CD4-positive, alpha-beta T cell (primary cell): Measurements from ENCODE around the gene MAN1C1. TPM values are rescaled to one million over a fixed set of nuclear protein-coding genes. Genes with fewer than 3 reads are reported as not detected.

Experiments
- ATAC-seq: fragments of 200-7000 bp; cut with Tn5 transposase; one replicate; pipeline ENCODE4 v1.10.0; 2022; ENCODE audit warnings: mild to moderate bottlenecking; ENCODE audit not compliant: poor library complexity
- CTCF ChIA-PET: fragments of 350-600 bp; sonication (Branson Sonifier 250); formaldehyde crosslinking; loops from one replicate; lab custom pipeline; 2021; ENCODE audit warnings: antibody characterized with exemption, inconsistent platforms; lab: Charles Lee
- POLR2A ChIA-PET: fragments of 350-600 bp; sonication (Branson Sonifier 250); formaldehyde crosslinking; loops from one replicate; lab custom pipeline; 2021; ENCODE audit warnings: antibody characterized with exemption, inconsistent platforms; lab: Charles Lee
- DNase-seq, 14 experiments: peaks; one replicate each; pipeline ENCODE4 v3.0.0-alpha.2; 2013 to 2020; ENCODE audit warnings: mixed read lengths in 2 of 14
- H3K27ac ChIP-seq, 2 donors: one replicate each; pipeline versions ENCODE4 v1.5.1 to v1.7.0; 2013; ENCODE audit warnings: low read length in 2 of 2, low read depth in 1 of 2, mild to moderate bottlenecking in 1 of 2
- H3K27me3 ChIP-seq, 2 experiments: 1 replicate in 1 of 2; 2 replicates in 1 of 2; pipeline versions ENCODE4 v1.6.1 to v1.7.0; 2013; ENCODE audit warnings: low read length in 2 of 2, control low read depth in 1 of 2, mild to moderate bottlenecking in 1 of 2, moderate library complexity in 1 of 2; ENCODE audit not compliant: insufficient read depth in 2 of 2, control insufficient read depth in 1 of 2
- H3K36me3 ChIP-seq: one replicate; pipeline ENCODE4 v1.6.1; 2013; ENCODE audit warnings: low read length, control low read depth; ENCODE audit not compliant: insufficient read depth
- H3K4me1 ChIP-seq: one replicate; pipeline ENCODE4 v1.6.1; 2013; ENCODE audit warnings: low read length, control low read depth; ENCODE audit not compliant: insufficient read depth
- H3K4me3 ChIP-seq: one replicate; pipeline ENCODE4 v1.5.1; 2013; ENCODE audit warnings: mild to moderate bottlenecking, low read length, moderate library complexity
- H3K9me3 ChIP-seq, 2 experiments: 1 replicate in 1 of 2; 2 replicates in 1 of 2; pipeline versions ENCODE4 v1.6.1 to v1.7.0; 2013; ENCODE audit warnings: low read length in 2 of 2, mild to moderate bottlenecking in 2 of 2, control low read depth in 1 of 2, moderate library complexity in 1 of 2; ENCODE audit not compliant: control insufficient read depth in 1 of 2, insufficient read depth in 1 of 2
- H3K27ac Mint-ChIP-seq: one replicate; pipeline ENCODE4 v1.8.0; 2020; ENCODE audit warnings: mixed read lengths
- H3K27me3 Mint-ChIP-seq: one replicate; pipeline ENCODE4 v1.8.0; 2021; ENCODE audit warnings: mixed read lengths
- H3K36me3 Mint-ChIP-seq: one replicate; pipeline ENCODE4 v1.8.0; 2021; ENCODE audit warnings: low read depth, mixed read lengths
- H3K4me1 Mint-ChIP-seq: one replicate; pipeline ENCODE4 v1.8.0; 2021; ENCODE audit warnings: low read depth, mixed read lengths
- H3K4me3 Mint-ChIP-seq: one replicate; pipeline ENCODE4 v1.8.0; 2020; ENCODE audit warnings: mild to moderate bottlenecking, mixed read lengths
- H3K9me3 Mint-ChIP-seq: one replicate; pipeline ENCODE4 v1.8.0; 2020; ENCODE audit warnings: mixed read lengths
- intact Hi-C, 2 experiments: fragments of 100-400 bp; cut with DNase I in 1 of 2; cut with micrococcal nuclease in 1 of 2; formaldehyde crosslinking; loops; one replicate each; pipeline versions ENCODE4 v1.15.1 to v1.9.0; 2023 to 2025; cut with DNase I, micrococcal nuclease
- total RNA-seq, 174 experiments: library from RNA in 2 of 174; stranded (reverse) in 2 of 174; gene quantifications; one replicate each; pipeline ENCODE4 v1.2.3 and lab custom pipeline; 2021 to 2026
- TF ChIP-seq, protein P1 (sequence below): fragments of 200-600 bp; IDR thresholded peaks from one replicate; pipeline ENCODE4 v1.8.0; 2022; ENCODE audit warnings: antibody characterized with exemption, mild to moderate bottlenecking

The MAN1C1 gene
- total RNA-seq, 2 experiments from 2014 or later = 44.4 to 46.9 TPM

DNA sequence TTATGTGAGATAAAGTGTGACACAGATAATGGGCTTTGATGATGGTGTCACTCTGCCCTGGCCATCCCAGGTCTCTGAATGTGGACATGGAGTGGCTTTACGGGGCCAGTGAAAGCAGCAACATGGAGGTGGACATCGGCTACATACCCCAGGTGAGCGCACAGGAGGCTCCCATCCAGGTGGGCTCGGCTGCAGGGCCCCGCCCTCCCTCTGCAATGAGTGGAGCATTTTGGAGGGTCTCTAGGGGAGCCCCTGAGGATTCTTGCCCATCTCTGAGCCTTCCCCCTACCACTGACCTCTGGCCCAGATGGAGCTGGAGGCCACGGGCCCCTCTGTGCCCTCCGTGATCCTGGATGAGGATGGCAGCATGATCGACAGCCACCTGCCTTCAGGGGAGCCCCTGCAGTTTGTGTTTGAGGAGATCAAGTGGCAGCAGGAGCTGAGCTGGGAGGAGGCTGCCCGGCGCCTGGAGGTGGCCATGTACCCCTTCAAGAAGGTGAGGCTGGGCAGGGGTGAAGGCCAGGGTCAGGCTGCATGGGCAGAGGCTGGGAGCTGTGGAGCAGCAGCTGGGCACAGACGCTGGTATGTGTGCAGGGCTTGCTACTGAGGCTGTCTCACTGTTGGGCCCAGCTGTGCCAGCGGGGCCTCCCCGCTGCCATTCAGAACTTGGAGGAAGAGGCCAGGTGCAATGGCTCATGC is 194.9 kb downstream of the MAN1C1 start:
- no peak overlapping the region for H3K27ac Mint-ChIP-seq
- ATAC-seq = no peak
- no peaks in the 10 kb centered on the region for H3K27me3 Mint-ChIP-seq
- Histone ChIP-seq H3K36me3 (peaks cover 30% of the 10 kb centered on the region), H3K9me3 (no peaks in the 10 kb centered on the region), H3K27ac (no peak overlapping the region), H3K4me3 (no peak overlapping the region), H3K4me1 (peaks cover 15% of the 10 kb centered on the region), H3K27me3 (no peaks in the 10 kb centered on the region)
- H3K4me1 Mint-ChIP-seq = no peaks in the 10 kb centered on the region
- H3K36me3 Mint-ChIP-seq = peaks cover 46% of the 10 kb centered on the region
- TF ChIP-seq, protein P1, sequence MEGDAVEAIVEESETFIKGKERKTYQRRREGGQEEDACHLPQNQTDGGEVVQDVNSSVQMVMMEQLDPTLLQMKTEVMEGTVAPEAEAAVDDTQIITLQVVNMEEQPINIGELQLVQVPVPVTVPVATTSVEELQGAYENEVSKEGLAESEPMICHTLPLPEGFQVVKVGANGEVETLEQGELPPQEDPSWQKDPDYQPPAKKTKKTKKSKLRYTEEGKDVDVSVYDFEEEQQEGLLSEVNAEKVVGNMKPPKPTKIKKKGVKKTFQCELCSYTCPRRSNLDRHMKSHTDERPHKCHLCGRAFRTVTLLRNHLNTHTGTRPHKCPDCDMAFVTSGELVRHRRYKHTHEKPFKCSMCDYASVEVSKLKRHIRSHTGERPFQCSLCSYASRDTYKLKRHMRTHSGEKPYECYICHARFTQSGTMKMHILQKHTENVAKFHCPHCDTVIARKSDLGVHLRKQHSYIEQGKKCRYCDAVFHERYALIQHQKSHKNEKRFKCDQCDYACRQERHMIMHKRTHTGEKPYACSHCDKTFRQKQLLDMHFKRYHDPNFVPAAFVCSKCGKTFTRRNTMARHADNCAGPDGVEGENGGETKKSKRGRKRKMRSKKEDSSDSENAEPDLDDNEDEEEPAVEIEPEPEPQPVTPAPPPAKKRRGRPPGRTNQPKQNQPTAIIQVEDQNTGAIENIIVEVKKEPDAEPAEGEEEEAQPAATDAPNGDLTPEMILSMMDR = no peak
- intact Hi-C loops = loop anchor here (1.0 to 5.0 kb wide), 3 partner anchors 289 to 409 kb away; no protein-coding TSS in a partner anchor
- DNase-seq = peak in 1 of 14 experiments; percentile 21
- no peak overlapping the region for H3K4me3 Mint-ChIP-seq
- ChIA-PET POLR2A (interaction anchor here (1.5 to 3.6 kb wide), 3 partner anchors 8 to 308 kb away, joined by 4 to 16 read pairs (median 14); partner anchors contain the start of gene MTFR1L), CTCF (interaction anchor here (1.0 to 1.4 kb wide), 4 partner anchors 8 to 308 kb away, joined by 3 to 5 read pairs (median 4); partner anchors contain the start of gene MTFR1L)
- no peaks in the 10 kb centered on the region for H3K9me3 Mint-ChIP-seq

DNA sequence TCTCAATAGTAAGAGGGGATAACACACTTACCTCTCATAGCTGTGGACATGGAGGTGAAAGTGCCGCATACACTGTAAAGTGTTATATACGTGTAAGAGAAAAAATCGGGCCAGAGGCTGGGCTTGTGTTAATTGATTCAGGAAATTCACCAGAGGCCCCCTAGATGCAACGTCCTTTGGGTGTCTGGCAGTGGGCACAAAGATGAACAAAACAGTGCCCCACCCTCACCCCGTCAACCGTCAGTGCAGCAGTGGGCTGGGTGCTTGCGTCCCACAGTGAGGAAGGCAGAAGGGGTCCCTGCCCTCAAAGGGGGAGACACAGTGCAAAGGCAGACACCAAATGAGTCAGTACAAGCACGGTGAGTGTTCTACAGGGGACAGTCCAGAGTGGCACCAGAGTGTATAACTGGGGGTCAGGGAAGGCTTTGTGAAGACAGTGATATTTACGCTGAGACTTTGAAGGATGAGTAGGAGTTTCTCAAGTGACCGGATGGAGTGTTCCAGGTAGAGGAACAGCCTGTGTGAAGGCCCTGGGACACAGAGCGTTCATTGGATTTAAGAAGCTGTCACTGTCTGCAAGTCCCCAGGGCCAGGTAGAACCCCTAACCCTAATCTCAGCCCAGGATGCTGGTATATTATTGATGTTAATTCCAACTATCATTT is 196.6 kb downstream of the MAN1C1 start:
- no peak for ATAC-seq
- intact Hi-C loops = loop anchor here (5.0 kb wide), 2 partner anchors 291 to 411 kb away; no protein-coding TSS in a partner anchor
- H3K4me1 Mint-ChIP-seq = peaks cover 8% of the 10 kb centered on the region

DNA sequence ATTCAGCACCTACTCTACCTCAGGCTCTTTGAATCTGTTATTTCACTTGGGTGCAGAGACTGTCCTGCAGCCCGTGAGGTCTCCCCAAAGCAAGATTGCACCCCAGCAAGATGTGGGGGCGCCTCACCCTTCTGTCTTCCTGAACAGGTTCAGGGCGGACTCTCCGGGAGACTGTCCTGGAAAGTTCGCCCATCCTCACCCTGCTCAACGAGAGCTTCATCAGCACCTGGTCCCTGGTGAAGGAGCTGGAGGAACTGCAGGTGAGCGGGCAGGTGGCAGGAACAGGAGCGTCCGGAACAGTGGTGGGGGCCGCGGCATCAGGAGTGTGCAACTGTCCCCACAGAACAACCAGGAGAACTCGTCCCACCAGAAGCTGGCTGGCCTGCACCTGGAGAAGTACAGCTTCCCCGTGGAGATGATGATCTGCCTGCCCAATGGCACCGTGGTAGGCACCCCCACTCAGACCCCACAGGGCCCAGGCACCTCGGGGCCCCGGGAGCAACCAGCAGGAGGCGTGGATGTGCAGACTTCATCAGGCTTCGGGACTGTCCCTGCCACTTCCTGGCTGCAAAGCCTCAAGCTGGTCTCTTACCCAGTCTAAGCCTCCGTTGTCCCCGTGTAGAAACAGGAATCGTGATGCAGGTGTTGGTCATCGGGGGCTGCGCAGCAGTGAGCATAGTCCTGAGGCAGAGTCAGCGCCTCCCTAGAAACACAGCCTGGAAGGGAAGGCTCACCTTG is 197.3 kb downstream of the MAN1C1 start:
- POLR2A ChIA-PET = no interaction called here
- peaks cover 32% of the 10 kb centered on the region for H3K4me1 ChIP-seq
- TF ChIP-seq, protein P1 = no peak
- no peaks in the 10 kb centered on the region for H3K27me3 ChIP-seq
- Mint-ChIP-seq H3K27ac (no peak overlapping the region), H3K36me3 (peaks cover 38% of the 10 kb centered on the region), H3K4me1 (peaks cover 15% of the 10 kb centered on the region), H3K9me3 (no peaks in the 10 kb centered on the region), H3K27me3 (no peaks in the 10 kb centered on the region), H3K4me3 (no peak overlapping the region)
- H3K4me3 ChIP-seq = no peak overlapping the region
- ATAC-seq (no peak), DNase-seq (peak in 1 of 14 experiments; percentile 26)
- H3K9me3 ChIP-seq = no peaks in the 10 kb centered on the region
- CTCF ChIA-PET = no interaction called here
- intact Hi-C loops = loop anchor here (5.0 kb wide), 2 partner anchors 292 to 412 kb away; no protein-coding TSS in a partner anchor
- H3K27ac ChIP-seq = no peak overlapping the region
- H3K36me3 ChIP-seq = peaks cover 19% of the 10 kb centered on the region

More for the DNA sequence above, 196.6 kb downstream of the MAN1C1 start:
- ChIA-PET CTCF (no interaction called here), POLR2A (no interaction called here)
- DNase-seq = no peak
- peak overlapping the region; percentile 30 for H3K4me3 Mint-ChIP-seq
- Histone ChIP-seq H3K27me3 (no peaks in the 10 kb centered on the region), H3K36me3 (peaks cover 26% of the 10 kb centered on the region), H3K4me1 (peaks cover 30% of the 10 kb centered on the region), H3K9me3 (no peaks in the 10 kb centered on the region), H3K27ac (no peak overlapping the region), H3K4me3 (no peak overlapping the region)
- H3K9me3 Mint-ChIP-seq = no peaks in the 10 kb centered on the region
- H3K27ac Mint-ChIP-seq = peak overlapping the region; percentile 49
- no peaks in the 10 kb centered on the region for H3K27me3 Mint-ChIP-seq
- TF ChIP-seq, protein P1 = no peak
- peaks cover 41% of the 10 kb centered on the region for H3K36me3 Mint-ChIP-seq
